GM12872 (cell line): Measurements from ENCODE around the gene SLC2A1.

Experiments used
- CTCF ChIP-seq: IDR thresholded peaks from 3 replicates; pipeline ENCODE4 v1.5.1; 2011; ENCODE audit warnings: low read depth, mild to moderate bottlenecking, low read length, moderate library complexity; ENCODE audit not compliant: insufficient read depth

SLC2A1 gene

GRCh38 chr1:42932442-42932941 is 26.2 kb downstream of the SLC2A1 start:
- TF ChIP-seq CTCF, result no peak

- no peak for TF ChIP-seq CTCF
Observed at GRCh38 chr1:42931911-42932422, 26.7 kb downstream of the SLC2A1 start.

- peak; percentile 86 for TF ChIP-seq CTCF
Observed at GRCh38 chr1:42931108-42931539, 27.5 kb downstream of the SLC2A1 start.

- no peak for TF ChIP-seq CTCF
Observed at GRCh38 chr1:42930178-42931107, 28.2 kb downstream of the SLC2A1 start.

GRCh38 chr1:42929434-42930177 is 29.1 kb downstream of the SLC2A1 start:
- no peak for TF ChIP-seq CTCF

GRCh38 chr1:42928859-42929258 is 29.8 kb downstream of the SLC2A1 start:
- no peak for TF ChIP-seq CTCF

GRCh38 chr1:42927920-42928505 is 30.7 kb downstream of the SLC2A1 start:
- TF ChIP-seq CTCF, result no peak
